ENCODE measurements around the gene MLLT1.

The MLLT1 gene

GRCh38 chr19:6313398-6313969 is 33.7 kb upstream of the MLLT1 start:
- no peak for DNase-seq (ENCODE audit: low read depth)
- H3K4me3 ChIP-seq (ENCODE audit: low read length): no peak overlapping the region
- TF ChIP-seq, protein P1, sequence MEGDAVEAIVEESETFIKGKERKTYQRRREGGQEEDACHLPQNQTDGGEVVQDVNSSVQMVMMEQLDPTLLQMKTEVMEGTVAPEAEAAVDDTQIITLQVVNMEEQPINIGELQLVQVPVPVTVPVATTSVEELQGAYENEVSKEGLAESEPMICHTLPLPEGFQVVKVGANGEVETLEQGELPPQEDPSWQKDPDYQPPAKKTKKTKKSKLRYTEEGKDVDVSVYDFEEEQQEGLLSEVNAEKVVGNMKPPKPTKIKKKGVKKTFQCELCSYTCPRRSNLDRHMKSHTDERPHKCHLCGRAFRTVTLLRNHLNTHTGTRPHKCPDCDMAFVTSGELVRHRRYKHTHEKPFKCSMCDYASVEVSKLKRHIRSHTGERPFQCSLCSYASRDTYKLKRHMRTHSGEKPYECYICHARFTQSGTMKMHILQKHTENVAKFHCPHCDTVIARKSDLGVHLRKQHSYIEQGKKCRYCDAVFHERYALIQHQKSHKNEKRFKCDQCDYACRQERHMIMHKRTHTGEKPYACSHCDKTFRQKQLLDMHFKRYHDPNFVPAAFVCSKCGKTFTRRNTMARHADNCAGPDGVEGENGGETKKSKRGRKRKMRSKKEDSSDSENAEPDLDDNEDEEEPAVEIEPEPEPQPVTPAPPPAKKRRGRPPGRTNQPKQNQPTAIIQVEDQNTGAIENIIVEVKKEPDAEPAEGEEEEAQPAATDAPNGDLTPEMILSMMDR (conservative IDR thresholded peaks at IDR 0.05; ENCODE audit: low read depth, low read length): no peak

- no peak overlapping the region for H3K4me3 ChIP-seq (ENCODE audit: low read length)
- TF ChIP-seq, protein P1 (conservative IDR thresholded peaks at IDR 0.05; ENCODE audit: low read depth, low read length): no peak
- DNase-seq (ENCODE audit: low read depth): no peak
Measured at GRCh38 chr19:6312018-6312417, 32.2 kb upstream of the MLLT1 start.

- no peak overlapping the region for H3K4me3 ChIP-seq (ENCODE audit: low read length)
- TF ChIP-seq, protein P1 (conservative IDR thresholded peaks at IDR 0.05; ENCODE audit: low read depth, low read length): no peak
- no peak for DNase-seq (ENCODE audit: low read depth)
Measured at GRCh38 chr19:6298413-6298812, 18.6 kb upstream of the MLLT1 start.

DNA sequence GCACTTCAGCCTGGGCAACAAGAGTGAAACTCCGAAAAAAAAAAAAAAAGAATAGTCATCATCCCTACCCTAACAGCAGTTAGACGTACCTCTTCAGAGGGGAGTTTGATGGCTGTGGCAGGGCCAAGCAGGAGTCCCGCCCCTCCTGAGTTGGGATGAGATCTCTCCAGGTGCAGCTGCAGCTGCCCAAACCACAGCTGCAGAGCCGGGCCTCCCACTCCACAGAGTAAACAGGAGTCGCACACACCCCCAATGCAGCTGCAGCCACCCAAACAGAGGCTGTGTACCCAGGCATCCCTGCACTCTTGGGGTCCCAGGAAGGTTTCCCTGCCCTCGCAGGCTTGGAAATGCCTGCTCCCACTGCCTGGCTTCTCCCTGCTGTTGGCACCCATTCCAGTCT is 17.4 kb upstream of the MLLT1 start:
- TF ChIP-seq, protein P1 (conservative IDR thresholded peaks at IDR 0.05; ENCODE audit: low read depth, low read length): no peak
- no peak overlapping the region for H3K4me3 ChIP-seq (ENCODE audit: low read length)
- DNase-seq (ENCODE audit: low read depth): no peak

- DNase-seq (ENCODE audit: low read depth): no peak
- TF ChIP-seq, protein P1 (conservative IDR thresholded peaks at IDR 0.05; ENCODE audit: low read depth, low read length): no peak
- H3K4me3 ChIP-seq (ENCODE audit: low read length): no peak overlapping the region
Measured at GRCh38 chr19:6292006-6292405, 12.2 kb upstream of the MLLT1 start.

DNA sequence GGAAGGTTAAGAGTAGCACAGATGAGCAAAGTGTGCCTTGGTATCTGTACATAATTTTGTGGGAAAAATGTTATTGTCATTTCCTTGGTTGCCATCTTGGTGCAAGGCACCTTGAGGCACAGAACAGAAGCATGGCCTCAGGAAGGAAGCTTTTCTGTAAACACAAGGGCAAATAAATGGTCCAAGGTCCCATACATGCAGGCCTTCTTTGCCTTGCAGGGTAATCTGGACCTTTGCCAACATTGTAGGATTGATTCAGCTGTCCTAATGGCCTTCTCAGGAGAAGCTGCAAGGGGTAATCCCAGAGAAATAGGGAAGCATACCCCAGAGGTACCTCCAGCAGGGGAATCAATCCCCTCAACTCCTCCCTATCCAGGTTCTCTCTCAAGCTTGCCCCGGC is 9.0 kb upstream of the MLLT1 start:
- TF ChIP-seq, protein P1 (conservative IDR thresholded peaks at IDR 0.05; ENCODE audit: low read depth, low read length): no peak
- no peak for DNase-seq (ENCODE audit: low read depth)
- no peak overlapping the region for H3K4me3 ChIP-seq (ENCODE audit: low read length)

DNA sequence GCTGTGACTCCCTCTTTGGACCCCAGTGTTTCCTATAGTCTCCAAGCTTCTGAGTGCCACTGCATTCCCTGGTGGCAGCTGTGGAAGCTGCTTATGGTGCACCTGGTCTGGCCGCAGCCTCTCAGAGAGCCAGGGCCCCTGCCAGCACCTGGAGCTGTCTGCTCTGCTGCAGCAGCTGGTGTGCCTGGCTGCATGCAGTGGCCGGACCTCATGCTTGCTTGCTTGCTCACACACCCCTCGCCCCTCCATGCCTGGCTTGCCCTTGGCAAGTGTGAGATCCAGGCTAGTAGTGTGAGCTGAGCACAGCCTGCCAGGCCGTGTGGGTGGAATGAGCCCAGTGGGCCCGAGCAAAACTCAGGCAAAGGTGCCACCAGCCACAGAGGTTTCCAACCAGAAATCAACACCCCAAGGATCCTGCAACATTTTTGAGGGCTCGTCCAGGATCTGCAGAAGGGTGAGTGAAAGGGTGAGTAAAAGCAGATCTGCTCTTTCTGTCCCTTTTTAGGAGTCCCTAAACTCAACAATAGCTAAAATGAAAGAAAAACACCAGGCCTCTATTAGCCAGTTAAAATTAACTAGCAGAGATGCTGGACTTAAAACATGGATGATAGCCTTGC is 7.6 kb upstream of the MLLT1 start:
- TF ChIP-seq, protein P1 (conservative IDR thresholded peaks at IDR 0.05; ENCODE audit: low read depth, low read length): no peak
- no peak for DNase-seq (ENCODE audit: low read depth)
- H3K4me3 ChIP-seq (ENCODE audit: low read length): no peak overlapping the region

Data from retinal pigment epithelial cell (primary cell).